ENCODE results near the gene IPO13.

IPO13 gene

GRCh38 chr1:43991476-43992231, 44.9 kb downstream of the IPO13 start, which contains the start of gene CCDC24:
CCDC24 (plus strand) TSS chr1:43991599; CDS start chr1:43991879, 280 bp downstream.
- DNase-seq: peak; percentile 66 to 74

- no peak for DNase-seq
These were observed 45.7 kb downstream of the IPO13 start for GRCh38 chr1:43992232-43992995.

- DNase-seq: no peak
These were observed 46.6 kb downstream of the IPO13 start for GRCh38 chr1:43993206-43993914.

GRCh38 chr1:43994071-43994470, 47.3 kb downstream of the IPO13 start:
- DNase-seq: no peak

- DNase-seq: peak; percentile 17 to 25
These were observed 48.3 kb downstream of the IPO13 start for GRCh38 chr1:43994794-43995790.

- DNase-seq: no peak
These were observed 49.4 kb downstream of the IPO13 start for GRCh38 chr1:43995984-43996732.

GRCh38 chr1:43996733-43997115, 50.0 kb downstream of the IPO13 start:
- no peak for DNase-seq

- DNase-seq: no peak
These were observed 50.7 kb downstream of the IPO13 start for GRCh38 chr1:43997295-43997999.

GRCh38 chr1:43998000-43998378, 51.2 kb downstream of the IPO13 start:
- DNase-seq: no peak

GRCh38 chr1:43999455-43999854, 52.7 kb downstream of the IPO13 start:
- no peak for DNase-seq

GRCh38 chr1:44000122-44000665, 53.4 kb downstream of the IPO13 start:
- no peak for DNase-seq

- DNase-seq: no peak
These were observed 55.4 kb downstream of the IPO13 start for GRCh38 chr1:44002165-44002564.

GRCh38 chr1:44002606-44003157, 55.9 kb downstream of the IPO13 start:
- no peak for DNase-seq

GRCh38 chr1:44008259-44008658, 61.5 kb downstream of the IPO13 start:
- DNase-seq: no peak

GRCh38 chr1:44010935-44011471, 64.3 kb downstream of the IPO13 start:
- no peak for DNase-seq

GRCh38 chr1:44012404-44012803, 65.7 kb downstream of the IPO13 start:
- DNase-seq: no peak

- DNase-seq: no peak
These were observed 66.3 kb downstream of the IPO13 start for GRCh38 chr1:44012941-44013609.

- DNase-seq: no peak
These were observed 67.2 kb downstream of the IPO13 start for GRCh38 chr1:44013949-44014348.

GRCh38 chr1:44014365-44015104, 67.8 kb downstream of the IPO13 start:
- no peak for DNase-seq
